Measurements from ENCODE around the gene POLR3G.

DNA sequence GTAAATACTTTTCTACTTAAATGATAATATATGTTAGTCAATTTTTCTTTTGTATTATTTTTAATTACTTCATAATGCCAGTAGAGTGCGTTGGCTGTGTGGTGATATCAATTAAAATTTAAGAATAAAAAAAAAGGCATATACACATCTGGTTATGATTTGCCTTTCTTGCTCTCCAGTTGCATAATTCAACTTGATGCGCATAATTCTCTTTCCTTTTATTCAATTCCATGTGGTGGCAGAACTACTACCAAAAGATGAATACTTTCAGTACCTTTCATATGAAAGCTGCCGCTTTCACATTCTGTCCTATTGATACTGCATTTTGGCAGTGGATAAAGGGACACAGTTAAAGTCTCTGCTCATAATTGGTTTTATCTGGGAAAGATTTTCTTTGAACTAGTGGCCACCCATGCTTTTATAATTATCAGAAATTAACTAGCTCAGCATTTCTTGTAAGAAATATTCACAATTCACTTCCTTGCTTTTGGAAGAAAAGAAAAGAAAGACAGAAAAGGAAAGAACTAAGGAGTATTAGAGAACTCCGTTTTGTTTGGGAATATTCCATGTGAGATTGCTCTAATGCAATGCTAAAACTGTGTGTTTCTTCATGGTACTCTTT lies 71.7 kb downstream of the POLR3G start:
- TF ChIP-seq POLR2A (IDR thresholded peaks at IDR 0.05), result no peak
- no peak for TF ChIP-seq CTCF (IDR thresholded peaks at IDR 0.05)
